ENCODE results near the gene IAH1.

IAH1 gene

GRCh38 chr2:9483107-9483506, 8.8 kb downstream of the IAH1 start:
- Histone ChIP-seq H3K9me3 (no peaks in the 10 kb centered on the region), H3K4me1 (ENCODE audit: control insufficient read depth in 1 of 2, insufficient read depth in 1 of 2, low read depth in 1 of 2, low read length in 1 of 2) (no peaks in the 10 kb centered on the region), H3K27ac (no peak overlapping the region), H3K27me3 (no peaks in the 10 kb centered on the region), H3K4me3 (ENCODE audit: low read depth in 1 of 2, low read length in 1 of 2) (no peak overlapping the region), H3K36me3 (peaks cover 84% of the 10 kb centered on the region)
- no peak for TF ChIP-seq CTCF (IDR thresholded peaks at IDR 0.05)

- TF ChIP-seq CTCF (IDR thresholded peaks at IDR 0.05), result no peak
- H3K4me1 ChIP-seq (ENCODE audit: control insufficient read depth in 1 of 2, insufficient read depth in 1 of 2, low read depth in 1 of 2, low read length in 1 of 2), result no peaks in the 10 kb centered on the region
Observed at GRCh38 chr2:9484533-9484932, 10.2 kb downstream of the IAH1 start.

GRCh38 chr2:9488583-9489547, 14.5 kb downstream of the IAH1 start:
- Histone ChIP-seq H3K27ac (no peak overlapping the region), H3K27me3 (no peaks in the 10 kb centered on the region), H3K4me1 (ENCODE audit: control insufficient read depth in 1 of 2, insufficient read depth in 1 of 2, low read depth in 1 of 2, low read length in 1 of 2) (no peaks in the 10 kb centered on the region), H3K36me3 (peaks cover 100% of the 10 kb centered on the region), H3K9me3 (no peaks in the 10 kb centered on the region), H3K4me3 (ENCODE audit: low read depth in 1 of 2, low read length in 1 of 2) (no peak overlapping the region)
- TF ChIP-seq CTCF (IDR thresholded peaks at IDR 0.05), result no peak

More at GRCh38 chr2:9484533-9484932, 10.2 kb downstream of the IAH1 start:
- H3K27ac ChIP-seq, result no peak overlapping the region
- no peaks in the 10 kb centered on the region for H3K27me3 ChIP-seq
- no peak overlapping the region for H3K4me3 ChIP-seq (ENCODE audit: low read depth in 1 of 2, low read length in 1 of 2)
- H3K36me3 ChIP-seq, result peaks cover 98% of the 10 kb centered on the region
- H3K9me3 ChIP-seq, result no peaks in the 10 kb centered on the region

GRCh38 chr2:9490789-9491188, 16.4 kb downstream of the IAH1 start:
- no peaks in the 10 kb centered on the region for H3K27me3 ChIP-seq
- H3K4me3 ChIP-seq (ENCODE audit: low read depth in 1 of 2, low read length in 1 of 2), result no peak overlapping the region
- peaks cover 100% of the 10 kb centered on the region for H3K36me3 ChIP-seq
- H3K27ac ChIP-seq, result no peak overlapping the region
- TF ChIP-seq CTCF (IDR thresholded peaks at IDR 0.05), result no peak
- no peaks in the 10 kb centered on the region for H3K4me1 ChIP-seq (ENCODE audit: control insufficient read depth in 1 of 2, insufficient read depth in 1 of 2, low read depth in 1 of 2, low read length in 1 of 2)
- H3K9me3 ChIP-seq, result no peaks in the 10 kb centered on the region

- Histone ChIP-seq H3K36me3 (peaks cover 100% of the 10 kb centered on the region), H3K27me3 (no peaks in the 10 kb centered on the region), H3K9me3 (no peaks in the 10 kb centered on the region), H3K27ac (no peak overlapping the region), H3K4me1 (ENCODE audit: control insufficient read depth in 1 of 2, insufficient read depth in 1 of 2, low read depth in 1 of 2, low read length in 1 of 2) (no peaks in the 10 kb centered on the region), H3K4me3 (ENCODE audit: low read depth in 1 of 2, low read length in 1 of 2) (no peak overlapping the region)
- TF ChIP-seq CTCF (IDR thresholded peaks at IDR 0.05), result no peak
Observed at GRCh38 chr2:9492927-9493326, 18.6 kb downstream of the IAH1 start.

Measured in neutrophil (primary cell).